IMR-90 (cell line): ENCODE results near the gene TAF10. TPM values are rescaled to one million over a fixed set of nuclear protein-coding genes. Genes with fewer than 3 reads are reported as not detected.

Experiments used
- ATAC-seq: fragments of 200-7000 bp; cut with Tn5 transposase; 2 replicates; pipeline ENCODE4 v1.9.1; 2020; ENCODE audit warnings: low read depth, mild to moderate bottlenecking, moderate library complexity
- BruUV-seq: library from RNA; stranded (reverse); fragments of 400-500 nt; replicated peaks from 2 replicates; lab custom pipeline; 2021; lab: Mats Ljungman, UMichigan
- CTCF ChIA-PET: fragments of 300-600 bp; formaldehyde crosslinking; extraction: SDS; loops from one replicate; lab custom pipeline; 2021; ENCODE audit warnings: antibody characterized with exemption; lab: Yijun Ruan, JAX
- POLR2A ChIA-PET: fragments of 300-600 bp; sonication (Branson Sonifier 250); formaldehyde crosslinking; loops from one replicate; lab custom pipeline; 2022; ENCODE audit warnings: antibody characterized with exemption; ENCODE audit not compliant: unreplicated experiment; lab: Charles Lee
- DNase-seq: peaks from one replicate; pipeline ENCODE4 v3.0.0; 2013
- H2AFZ ChIP-seq: replicated peaks from 2 replicates; pipeline ENCODE3; 2013; ENCODE audit warnings: low read length, mild to moderate bottlenecking; ENCODE audit not compliant: poor library complexity
- H2AK5ac ChIP-seq: 2 replicates; pipeline ENCODE4 v1.6.1; 2013; ENCODE audit warnings: low read depth, low read length, inconsistent platforms
- H2AK9ac ChIP-seq: replicated peaks from 2 replicates; pipeline ENCODE3; 2013; ENCODE audit warnings: mild to moderate bottlenecking, low read depth, low read length, moderate library complexity; ENCODE audit not compliant: poor library complexity
- H2BK120ac ChIP-seq: 2 replicates; pipeline ENCODE4 v1.6.1; 2013; ENCODE audit warnings: low read depth, low read length, inconsistent platforms
- H2BK15ac ChIP-seq: 3 replicates; pipeline ENCODE4 v1.6.1; 2013; ENCODE audit warnings: low read depth, low read length, inconsistent platforms
- H2BK20ac ChIP-seq: 2 replicates; pipeline ENCODE4 v1.6.1; 2013; ENCODE audit warnings: low read depth, mild to moderate bottlenecking, inconsistent platforms, low read length, moderate library complexity
- H2BK5ac ChIP-seq: 2 replicates; pipeline ENCODE4 v1.6.1; 2013; ENCODE audit warnings: mild to moderate bottlenecking, low read depth, low read length, inconsistent platforms; ENCODE audit not compliant: poor library complexity, severe bottlenecking
- H3K14ac ChIP-seq: replicated peaks from 2 replicates; pipeline ENCODE4 v1.6.1; 2013; ENCODE audit warnings: low read depth, low read length, inconsistent platforms
- H3K18ac ChIP-seq: 2 replicates; pipeline ENCODE4 v1.6.1; 2013; ENCODE audit warnings: low read depth, low read length, control low read depth
- H3K23ac ChIP-seq: 2 replicates; pipeline ENCODE4 v1.6.1; 2013; ENCODE audit warnings: low read depth, low read length, inconsistent platforms
- H3K27ac ChIP-seq: 2 replicates; pipeline ENCODE4 v1.5.1; 2013; ENCODE audit warnings: mild to moderate bottlenecking, control low read depth, low read length; ENCODE audit not compliant: insufficient read depth
- H3K27me3 ChIP-seq: 2 replicates; pipeline ENCODE4 v1.6.1; 2013; ENCODE audit warnings: low read length; ENCODE audit not compliant: control insufficient read depth, insufficient read depth
- H3K36me3 ChIP-seq: 2 replicates; pipeline ENCODE4 v1.6.1; 2013; ENCODE audit warnings: low read length, mixed read lengths; ENCODE audit not compliant: control insufficient read depth, insufficient read depth
- H3K4ac ChIP-seq: 2 replicates; pipeline ENCODE4 v1.6.1; 2013; ENCODE audit warnings: low read depth, low read length, inconsistent platforms
- H3K4me1 ChIP-seq: 2 replicates; pipeline ENCODE4 v1.6.1; 2013; ENCODE audit warnings: low read length, mixed read lengths; ENCODE audit not compliant: control insufficient read depth, insufficient read depth
- H3K4me2 ChIP-seq: 2 replicates; pipeline ENCODE4 v1.6.1; 2013; ENCODE audit warnings: low read depth, mild to moderate bottlenecking, control low read depth, low read length, moderate library complexity
- H3K4me3 ChIP-seq: 2 replicates; pipeline ENCODE4 v1.5.1; 2013; ENCODE audit warnings: low read depth, mild to moderate bottlenecking, control low read depth, low read length, moderate library complexity; ENCODE audit not compliant: insufficient read depth
- H3K56ac ChIP-seq: 2 replicates; pipeline ENCODE4 v1.6.1; 2013; ENCODE audit warnings: low read length, inconsistent platforms; ENCODE audit not compliant: insufficient read depth; ENCODE audit errors: extremely low read depth
- H3K79me1 ChIP-seq, 2 experiments: 2 replicates each; pipeline ENCODE4 v1.6.1; 2013; ENCODE audit warnings: low read length in 2 of 2, inconsistent platforms in 1 of 2, low read depth in 1 of 2
- H3K9ac ChIP-seq: 2 replicates; pipeline ENCODE4 v1.6.1; 2013; ENCODE audit warnings: low read depth, low read length, control low read depth
- H3K9me1 ChIP-seq: 2 replicates; pipeline ENCODE4 v1.6.1; 2013; ENCODE audit warnings: low read length, inconsistent platforms; ENCODE audit not compliant: insufficient read depth
- H3K9me3 ChIP-seq: 2 replicates; pipeline ENCODE4 v1.6.1; 2013; ENCODE audit warnings: low read length; ENCODE audit not compliant: control insufficient read depth, insufficient read depth
- H4K20me1 ChIP-seq: 2 replicates; pipeline ENCODE4 v1.6.1; 2013; ENCODE audit warnings: low read length, inconsistent platforms; ENCODE audit not compliant: insufficient read depth
- H4K5ac ChIP-seq: 2 replicates; pipeline ENCODE4 v1.6.1; 2013; ENCODE audit warnings: mild to moderate bottlenecking, low read depth, low read length, control low read depth
- H4K8ac ChIP-seq, 2 experiments: 2 replicates each; pipeline ENCODE4 v1.6.1; 2013; ENCODE audit warnings: low read depth in 2 of 2, low read length in 2 of 2, control low read depth in 1 of 2, inconsistent platforms in 1 of 2
- H4K91ac ChIP-seq: 2 replicates; pipeline ENCODE4 v1.6.1; 2013; ENCODE audit warnings: low read depth, low read length, inconsistent platforms; ENCODE audit not compliant: insufficient read depth
- BHLHE40 ChIP-seq: fragments of 150-350 bp; IDR thresholded peaks from 2 replicates; pipeline ENCODE4 v1.6.1; 2016; ENCODE audit warnings: mild to moderate bottlenecking, low read depth, low read length
- ELK1 ChIP-seq: fragments of 150-350 bp; IDR thresholded peaks from 2 replicates; pipeline ENCODE4 v1.6.1; 2016; ENCODE audit warnings: low read depth, mild to moderate bottlenecking, low read length, moderate library complexity, borderline replicate concordance
- FOS ChIP-seq: fragments of 150-350 bp; IDR thresholded peaks from 2 replicates; pipeline ENCODE4 v1.6.1; 2016; ENCODE audit warnings: low read depth, low read length
- MAZ ChIP-seq: IDR thresholded peaks from 2 replicates; pipeline ENCODE4 v1.6.1; 2012; ENCODE audit warnings: low read depth, mild to moderate bottlenecking, low read length, improper control_type of control experiment, moderate library complexity, borderline replicate concordance
- POLR2A ChIP-seq: IDR thresholded peaks from 2 replicates; pipeline ENCODE4 v1.6.1; 2012; ENCODE audit warnings: mild to moderate bottlenecking, low read depth, low read length
- RCOR1 ChIP-seq: IDR thresholded peaks from 2 replicates; pipeline ENCODE4 v1.6.1; 2012; ENCODE audit warnings: mild to moderate bottlenecking, low read length, improper control_type of control experiment; ENCODE audit not compliant: insufficient replicate concordance
- SMC3 ChIP-seq: fragments of 150-350 bp; IDR thresholded peaks from 2 replicates; pipeline ENCODE4 v1.6.1; 2016; ENCODE audit warnings: low read depth, mild to moderate bottlenecking, antibody characterized with exemption, low read length, moderate library complexity
- WGBS, 2 experiments: methylation state at CpG; one replicate each; pipeline versions ENCODE4 v1.1.5 to v1.1.7; 2013; ENCODE audit warnings: missing lambda C conversion rate in 2 of 2; ENCODE audit not compliant: insufficient read length in 1 of 2; ENCODE audit errors: extremely low coverage in 2 of 2; 5-methylcytosine and 5-hydroxymethylcytosine counted together
- dilution Hi-C: fragments of 300-500 bp; cut with HindIII; formaldehyde crosslinking; loops from one replicate; pipeline ENCODE4 v1.14.3; 2018; ENCODE audit warnings: low sequenced_read_pairs; ENCODE audit not compliant: unreplicated experiment
- in situ Hi-C: fragments of 300-500 bp; cut with MboI; formaldehyde crosslinking; loops from 3 replicates; pipeline ENCODE4 v1.14.3; 2019; ENCODE audit warnings: low sequenced_read_pairs, inconsistent platforms, mixed read lengths
- intact Hi-C: fragments of 100-400 bp; cut with micrococcal nuclease; formaldehyde crosslinking; loops from 2 replicates; pipeline ENCODE4 v1.10.0; 2022
- polyA plus RNA-seq, 3 experiments: library from polyadenylated mRNA; depleted of rRNA; stranded (reverse); fragments of >200 nt; gene quantifications; 2 replicates each; pipeline ENCODE4 v1.2.3, GENCODE V29; 2012; ENCODE audit warnings: low replicate concordance in 1 of 3
- total RNA-seq: library from RNA; depleted of rRNA; stranded (reverse); fragments of >200 nt; gene quantifications from 2 replicates; pipeline ENCODE4 v1.2.3, GENCODE V29; 2012

TAF10 gene
- total and polyA plus RNA-seq, 2 of the 4 experiments (the other 2 are of a cell fraction): 18.6 to 132 TPM

GRCh38 chr11:6611963-6612212 lies 128 bp downstream of the TAF10 start:
- Histone ChIP-seq H2AFZ (peak overlapping the region; percentile 95), H2BK120ac (no peak overlapping the region), H3K4me1 (peaks cover 26% of the 10 kb centered on the region), H2BK5ac (peak overlapping the region; percentile 72), H3K9me3 (no peaks in the 10 kb centered on the region), H2AK5ac (peak overlapping the region; percentile 84; the same call in 1 of the 2 replicates), H2BK20ac (no peak overlapping the region), H3K18ac (no peak overlapping the region; the same call in 1 of the 2 replicates), H3K9me1 (peaks cover 35% of the 10 kb centered on the region), H2BK15ac (no peak overlapping the region), H3K14ac (peak overlapping the region; percentile 92; the same call in 1 of the 2 replicates), H3K4ac (peak overlapping the region; percentile 85), H3K23ac (no peak overlapping the region), H4K8ac (peak overlapping the region; percentile 19 to 52; a peak in 2 of 4 replicates), H3K4me2 (peak overlapping the region; percentile 96), H3K79me1 (peaks cover 31 to 80% of the 10 kb centered on the region in 2 experiments), H3K27me3 (no peaks in the 10 kb centered on the region), H3K9ac (peak overlapping the region; percentile 96), H3K56ac (0 out of 2 replicates have a peak overlapping the region, but pooled peaks have one; percentile 84), H4K5ac (peak overlapping the region; percentile 27; the same call in 1 of the 2 replicates), H2AK9ac (peak overlapping the region; percentile 91), H3K4me3 (peak overlapping the region; percentile 67), H3K36me3 (peaks cover 63% of the 10 kb centered on the region), H4K20me1 (peaks cover 8% of the 10 kb centered on the region), H4K91ac (peak overlapping the region; percentile 16), H3K27ac (peak overlapping the region; percentile 84)
- dilution Hi-C loops: no loop called here
- in situ Hi-C loops: no loop called here
- BruUV-seq: no TSS peak
- ChIA-PET CTCF (no interaction called here), POLR2A (interaction anchor here (0.8 to 0.9 kb wide), 2 partner anchors 9 to 16 kb away, joined by 3 to 4 read pairs; no protein-coding TSS in a partner anchor)
- no peak for ATAC-seq
- DNase-seq: no peak
- 0% methylated on average over 25 of the region's 36 CpGs; no CpG with 5 or more reads in 1 of the 2 experiments for WGBS, 2 experiments
- TF ChIP-seq FOS: no peak
- TF ChIP-seq BHLHE40: no peak
- no peak for TF ChIP-seq SMC3
- no peak for TF ChIP-seq MAZ
- no peak for TF ChIP-seq RCOR1
- no peak for TF ChIP-seq POLR2A
- TF ChIP-seq ELK1: no peak
- intact Hi-C loops: loop anchor here (1.0 kb wide), 2 partner anchors 71 to 138 kb away; partner anchors contain the start of gene MRPL17
